Type B pancreatic cell (in vitro differentiated cells): Measurements from ENCODE around the gene ABCB7. TPM values are rescaled to one million over a fixed set of nuclear protein-coding genes. Genes with fewer than 3 reads are reported as not detected.
"Not testable (repeated sequence)": the region's sequence is repeated elsewhere in the genome, so short reads cannot be mapped to it uniquely, and the experiment has no call there.

ENCODE experiments used
- DNase-seq: peaks from one replicate; pipeline ENCODE4 v3.0.0; 2021; ENCODE audit warnings: mixed read lengths; ENCODE audit not compliant: unreplicated experiment; ENCODE audit errors: extremely low spot score
- H3K27ac Mint-ChIP-seq: 2 replicates; pipeline ENCODE4 v1.8.0; 2021; ENCODE audit warnings: mild to moderate bottlenecking, mixed read lengths
- H3K27me3 Mint-ChIP-seq: 2 replicates; pipeline ENCODE4 v1.8.0; 2021; ENCODE audit warnings: mixed read lengths
- H3K36me3 Mint-ChIP-seq: 2 replicates; pipeline ENCODE4 v1.8.0; 2021; ENCODE audit warnings: mixed read lengths
- H3K4me1 Mint-ChIP-seq: one replicate; pipeline ENCODE4 v1.8.0; 2021; ENCODE audit warnings: mixed read lengths; ENCODE audit not compliant: unreplicated experiment
- H3K4me3 Mint-ChIP-seq: 2 replicates; pipeline ENCODE4 v1.8.0; 2021; ENCODE audit warnings: mild to moderate bottlenecking, mixed read lengths
- H3K9me3 Mint-ChIP-seq: 2 replicates; pipeline ENCODE4 v1.8.0; 2021; ENCODE audit warnings: mixed read lengths
- CTCF ChIP-seq: fragments of 200-600 bp; sonication (generic); conservative IDR thresholded peaks from 2 replicates; pipeline ENCODE4 v1.5.0; 2021; ENCODE audit warnings: antibody characterized with exemption, mild to moderate bottlenecking
- long read RNA-seq: library from polyadenylated mRNA; unstranded; transcript quantifications from one replicate; pipeline ENCODE4 v2.0.0, GENCODE V29; 2020
- total RNA-seq: library from RNA; stranded (reverse); gene quantifications from 2 replicates; pipeline ENCODE4 v1.2.1, GENCODE V29; 2021; ENCODE audit warnings: low replicate concordance

The ABCB7 gene
- 29.4 and 30.5 TPM in 2 replicates for total RNA-seq
- long read RNA-seq, full-length matches to known transcripts = 119 of 142 reads
- long read RNA-seq, partial matches to known transcripts = 6 of 142 reads
- long read RNA-seq, other reads (novel, unspliced or antisense) = 17 of 142 reads

GRCh38 chrX:75155827-75156525 lies at the start of gene ABCB7:
Gene ABCB7, minus strand, starts transcription at chrX:75156283. Its CDS starts 11 bp downstream, at chrX:75156272.
- Mint-ChIP-seq H3K27me3 (no peaks in the 10 kb centered on the region), H3K4me3 (peak within 1 kb of the TSS; percentile 93), H3K36me3 (no peaks in the 10 kb centered on the region), H3K27ac (peak within 1 kb of the TSS; percentile 95), H3K9me3 (no peaks in the 10 kb centered on the region), H3K4me1 (no peaks in the 10 kb centered on the region)
- no peak for DNase-seq
- peak; percentile 21 for TF ChIP-seq CTCF

- H3K27me3 Mint-ChIP-seq, H3K9me3 Mint-ChIP-seq, H3K27ac Mint-ChIP-seq, H3K36me3 Mint-ChIP-seq, DNase-seq, H3K4me1 Mint-ChIP-seq: not testable (repeated sequence)
- H3K4me3 Mint-ChIP-seq = peak overlapping the region; percentile 65
Measured at GRCh38 chrX:75188415-75189206, 32.5 kb upstream of the ABCB7 start.

- H3K4me3 Mint-ChIP-seq = no peak overlapping the region
- no peak for TF ChIP-seq CTCF
Measured at GRCh38 chrX:75181721-75182120, 25.6 kb upstream of the ABCB7 start.

GRCh38 chrX:75179536-75180293 lies 23.6 kb upstream of the ABCB7 start:
- H3K4me3 Mint-ChIP-seq, DNase-seq, H3K36me3 Mint-ChIP-seq, H3K27ac Mint-ChIP-seq, H3K9me3 Mint-ChIP-seq, H3K27me3 Mint-ChIP-seq, H3K4me1 Mint-ChIP-seq: not testable (repeated sequence)

More at GRCh38 chrX:75181721-75182120, 25.6 kb upstream of the ABCB7 start:
- no peaks in the 10 kb centered on the region for H3K27me3 Mint-ChIP-seq
- no peak for DNase-seq
- no peak overlapping the region for H3K27ac Mint-ChIP-seq
- no peaks in the 10 kb centered on the region for H3K36me3 Mint-ChIP-seq
- H3K9me3 Mint-ChIP-seq = no peaks in the 10 kb centered on the region
- no peaks in the 10 kb centered on the region for H3K4me1 Mint-ChIP-seq

GRCh38 chrX:75172257-75172890 lies 16.3 kb upstream of the ABCB7 start:
- not testable (repeated sequence) for H3K4me3 Mint-ChIP-seq, H3K27ac Mint-ChIP-seq, H3K36me3 Mint-ChIP-seq, H3K4me1 Mint-ChIP-seq, H3K9me3 Mint-ChIP-seq, DNase-seq, H3K27me3 Mint-ChIP-seq

- DNase-seq = no peak
- no peak overlapping the region for H3K27ac Mint-ChIP-seq
- TF ChIP-seq CTCF = no peak
- H3K4me3 Mint-ChIP-seq = no peak overlapping the region
- H3K4me1 Mint-ChIP-seq = no peaks in the 10 kb centered on the region
- no peaks in the 10 kb centered on the region for H3K27me3 Mint-ChIP-seq
- H3K36me3 Mint-ChIP-seq = no peaks in the 10 kb centered on the region
- H3K9me3 Mint-ChIP-seq = no peaks in the 10 kb centered on the region
Measured at GRCh38 chrX:75158054-75158453, 2.0 kb upstream of the ABCB7 start.
